ENCODE data around the gene APBA1. TPM values are rescaled to one million over a fixed set of nuclear protein-coding genes. Genes with fewer than 3 reads are reported as not detected.

Gene APBA1
- total RNA-seq, 1 donor from 2014 or later: 0.51 TPM

- H3K27ac Mint-ChIP-seq: no peak overlapping the region
These were observed 2.7 kb upstream of the APBA1 start for GRCh38 chr9:69674716-69675438.

GRCh38 chr9:69674112-69674685 is 2.0 kb upstream of the APBA1 start:
- H3K4me3 Mint-ChIP-seq: no peak overlapping the region
- no peak overlapping the region for H3K27ac Mint-ChIP-seq
- H3K27me3 Mint-ChIP-seq: peaks cover 49% of the 10 kb centered on the region
- peaks cover 15% of the 10 kb centered on the region for H3K4me1 Mint-ChIP-seq
- no peaks in the 10 kb centered on the region for H3K9me3 Mint-ChIP-seq
- intact Hi-C loops (cut with micrococcal nuclease): loop anchor here (5.0 to 10.0 kb wide), 3 partner anchors 252 to 793 kb away; partner anchors contain the start of gene SMC5
- no peak for DNase-seq
- H3K36me3 Mint-ChIP-seq (ENCODE audit: low read depth): no peaks in the 10 kb centered on the region

More at GRCh38 chr9:69674716-69675438, 2.7 kb upstream of the APBA1 start:
- Mint-ChIP-seq H3K27me3 (peaks cover 51% of the 10 kb centered on the region), H3K4me1 (peaks cover 15% of the 10 kb centered on the region), H3K9me3 (no peaks in the 10 kb centered on the region), H3K4me3 (no peak overlapping the region), H3K36me3 (ENCODE audit: low read depth) (no peaks in the 10 kb centered on the region)
- DNase-seq: no peak
- intact Hi-C loops (cut with micrococcal nuclease): loop anchor here (5.0 to 10.0 kb wide), 3 partner anchors 253 to 792 kb away; partner anchors contain the start of gene SMC5

- Mint-ChIP-seq H3K9me3 (no peaks in the 10 kb centered on the region), H3K36me3 (ENCODE audit: low read depth) (no peaks in the 10 kb centered on the region), H3K27ac (no peak overlapping the region), H3K4me3 (peak overlapping the region; percentile 86), H3K4me1 (peaks cover 15% of the 10 kb centered on the region), H3K27me3 (peaks cover 43% of the 10 kb centered on the region)
- intact Hi-C loops (cut with micrococcal nuclease): loop anchor here (1.0 to 10.0 kb wide), 5 partner anchors 205 to 794 kb away; partner anchors contain the start of gene SMC5
- no peak for DNase-seq
These were observed 1.1 kb upstream of the APBA1 start for GRCh38 chr9:69673311-69673640.

- no peaks in the 10 kb centered on the region for H3K36me3 Mint-ChIP-seq (ENCODE audit: low read depth)
- H3K4me1 Mint-ChIP-seq: peaks cover 15% of the 10 kb centered on the region
- peak overlapping the region; percentile 86 for H3K4me3 Mint-ChIP-seq
- peak overlapping the region; percentile 43 for H3K27ac Mint-ChIP-seq
- DNase-seq: peak; percentile 92
- no peaks in the 10 kb centered on the region for H3K9me3 Mint-ChIP-seq
- intact Hi-C loops (cut with micrococcal nuclease): loop anchor here (1.0 to 10.0 kb wide), 6 partner anchors 87 to 795 kb away; partner anchors contain the start of gene SMC5
- peaks cover 43% of the 10 kb centered on the region for H3K27me3 Mint-ChIP-seq
These were observed 582 bp upstream of the APBA1 start for GRCh38 chr9:69672596-69673310.

GRCh38 chr9:69671311-69671878 is 776 bp downstream of the APBA1 start:
- H3K4me3 Mint-ChIP-seq: peak overlapping the region; percentile 63
- no peak for DNase-seq
- intact Hi-C loops (cut with micrococcal nuclease): loop anchor here (5.0 to 10.0 kb wide), 3 partner anchors 249 to 796 kb away; partner anchors contain the start of gene SMC5

GRCh38 chr9:69667306-69667705 is 4.9 kb downstream of the APBA1 start:
- no peak for DNase-seq
- Mint-ChIP-seq H3K4me3 (no peak overlapping the region), H3K36me3 (ENCODE audit: low read depth) (no peaks in the 10 kb centered on the region), H3K9me3 (no peaks in the 10 kb centered on the region), H3K27ac (no peak overlapping the region), H3K27me3 (peaks cover 41% of the 10 kb centered on the region), H3K4me1 (peaks cover 6% of the 10 kb centered on the region)
- intact Hi-C loops (cut with micrococcal nuclease): no loop called here

More at GRCh38 chr9:69671311-69671878, 776 bp downstream of the APBA1 start:
- Mint-ChIP-seq H3K36me3 (ENCODE audit: low read depth) (no peaks in the 10 kb centered on the region), H3K4me1 (peaks cover 15% of the 10 kb centered on the region), H3K9me3 (no peaks in the 10 kb centered on the region), H3K27me3 (peaks cover 42% of the 10 kb centered on the region), H3K27ac (no peak overlapping the region)

- Mint-ChIP-seq H3K36me3 (ENCODE audit: low read depth) (no peaks in the 10 kb centered on the region), H3K4me3 (no peak overlapping the region)
- intact Hi-C loops (cut with micrococcal nuclease): no loop called here
These were observed 11.9 kb downstream of the APBA1 start for GRCh38 chr9:69660304-69660703.

GRCh38 chr9:69658987-69659675 is 13.0 kb downstream of the APBA1 start:
- H3K4me3 Mint-ChIP-seq: no peak overlapping the region
- peaks cover 29% of the 10 kb centered on the region for H3K27me3 Mint-ChIP-seq
- no peaks in the 10 kb centered on the region for H3K9me3 Mint-ChIP-seq
- H3K36me3 Mint-ChIP-seq (ENCODE audit: low read depth): no peaks in the 10 kb centered on the region
- intact Hi-C loops (cut with micrococcal nuclease): no loop called here
- no peak overlapping the region for H3K27ac Mint-ChIP-seq
- DNase-seq: no peak
- no peaks in the 10 kb centered on the region for H3K4me1 Mint-ChIP-seq

More at GRCh38 chr9:69660304-69660703, 11.9 kb downstream of the APBA1 start:
- no peak for DNase-seq
- no peak overlapping the region for H3K27ac Mint-ChIP-seq
- no peaks in the 10 kb centered on the region for H3K4me1 Mint-ChIP-seq
- no peaks in the 10 kb centered on the region for H3K9me3 Mint-ChIP-seq
- peaks cover 33% of the 10 kb centered on the region for H3K27me3 Mint-ChIP-seq

- intact Hi-C loops (cut with micrococcal nuclease): no loop called here
- Mint-ChIP-seq H3K9me3 (no peaks in the 10 kb centered on the region), H3K27ac (no peak overlapping the region), H3K4me1 (no peaks in the 10 kb centered on the region), H3K27me3 (peaks cover 26% of the 10 kb centered on the region), H3K36me3 (ENCODE audit: low read depth) (no peaks in the 10 kb centered on the region), H3K4me3 (no peak overlapping the region)
- DNase-seq: no peak
These were observed 14.9 kb downstream of the APBA1 start for GRCh38 chr9:69657269-69657668.

- Mint-ChIP-seq H3K27me3 (peaks cover 15% of the 10 kb centered on the region), H3K9me3 (no peaks in the 10 kb centered on the region), H3K36me3 (ENCODE audit: low read depth) (no peaks in the 10 kb centered on the region), H3K4me1 (no peaks in the 10 kb centered on the region), H3K4me3 (no peak overlapping the region), H3K27ac (no peak overlapping the region)
- intact Hi-C loops (cut with micrococcal nuclease): no loop called here
- DNase-seq: no peak
These were observed 17.1 kb downstream of the APBA1 start for GRCh38 chr9:69655065-69655464.

GRCh38 chr9:69653261-69653660 is 18.9 kb downstream of the APBA1 start:
- no peak for DNase-seq
- intact Hi-C loops (cut with micrococcal nuclease): no loop called here
- peaks cover 11% of the 10 kb centered on the region for H3K27me3 Mint-ChIP-seq
- no peak overlapping the region for H3K4me3 Mint-ChIP-seq
- no peaks in the 10 kb centered on the region for H3K36me3 Mint-ChIP-seq (ENCODE audit: low read depth)
- no peak overlapping the region for H3K27ac Mint-ChIP-seq
- no peaks in the 10 kb centered on the region for H3K9me3 Mint-ChIP-seq
- H3K4me1 Mint-ChIP-seq: no peaks in the 10 kb centered on the region

GRCh38 chr9:69649566-69650250 is 22.5 kb downstream of the APBA1 start:
- Mint-ChIP-seq H3K4me3 (no peak overlapping the region), H3K36me3 (ENCODE audit: low read depth) (no peaks in the 10 kb centered on the region), H3K27me3 (peaks cover 9% of the 10 kb centered on the region), H3K4me1 (no peaks in the 10 kb centered on the region), H3K27ac (no peak overlapping the region), H3K9me3 (no peaks in the 10 kb centered on the region)
- no peak for DNase-seq
- intact Hi-C loops (cut with micrococcal nuclease): no loop called here

GRCh38 chr9:69647804-69648203 is 24.4 kb downstream of the APBA1 start:
- Mint-ChIP-seq H3K27me3 (peaks cover 5% of the 10 kb centered on the region), H3K4me3 (no peak overlapping the region), H3K4me1 (no peaks in the 10 kb centered on the region), H3K27ac (no peak overlapping the region), H3K9me3 (no peaks in the 10 kb centered on the region), H3K36me3 (ENCODE audit: low read depth) (no peaks in the 10 kb centered on the region)
- DNase-seq: no peak
- intact Hi-C loops (cut with micrococcal nuclease): no loop called here

All from activated CD4-positive, alpha-beta T cell treated with anti-CD3 and anti-CD28 coated beads, Interleukin-2, amount 10 ng/mL, durations not matched to agents 24 days and 14 days (primary cell).